SK-N-SH (cell line): ENCODE measurements around the gene FAM107B. TPM values are rescaled to one million over a fixed set of nuclear protein-coding genes. Genes with fewer than 3 reads are reported as not detected.

ENCODE experiments used
- CTCF ChIA-PET: fragments of 300-600, 350-600 bp; formaldehyde crosslinking; extraction: SDS; loops from one replicate; lab custom pipeline; 2021; lab: Yijun Ruan, JAX
- POLR2A ChIA-PET: fragments of 350-600 bp; sonication (Branson Sonifier 250); formaldehyde crosslinking; extraction: SDS; loops from one replicate; lab custom pipeline; 2020; ENCODE audit warnings: antibody characterized with exemption, inconsistent platforms; lab: Yijun Ruan, JAX
- DNase-seq: peaks from one replicate; pipeline ENCODE4 v3.0.0; 2012
- H2AFZ ChIP-seq: fragments of 200-600 bp; sonication (generic); 2 replicates; pipeline ENCODE4 v1.8.1; 2016; ENCODE audit warnings: antibody characterized with exemption, mild to moderate bottlenecking, low read depth
- H3F3A ChIP-seq: fragments of 200-600 bp; sonication (generic); replicated peaks from 2 replicates; pipeline ENCODE3; 2016; ENCODE audit warnings: antibody characterized with exemption, mild to moderate bottlenecking; ENCODE audit not compliant: insufficient read depth
- H3K27ac ChIP-seq, 2 experiments: fragments of 200-500 bp in 1 of 2; fragments of 200-600 bp in 1 of 2; sonication (Bioruptor generic) in 1 of 2; sonication (generic), shearing (Covaris generic) in 1 of 2; 2 replicates each; pipeline versions ENCODE4 v1.5.1 to v1.6.1; 2014 to 2016; ENCODE audit warnings: low read depth in 2 of 2, inconsistent platforms in 1 of 2, low read length in 1 of 2, mild to moderate bottlenecking in 1 of 2, mixed read lengths in 1 of 2
- H3K27me3 ChIP-seq: fragments of 200-600 bp; sonication (generic), shearing (Covaris generic); 2 replicates; pipeline ENCODE4 v1.6.1; 2016; ENCODE audit warnings: mixed run types; ENCODE audit not compliant: insufficient read depth
- H3K36me3 ChIP-seq, 2 experiments: fragments of 200-500 bp in 1 of 2; fragments of 200-600 bp in 1 of 2; sonication (Bioruptor generic) in 1 of 2; sonication (generic) in 1 of 2; replicated peaks in 1 of 2; 2 replicates each; pipeline versions ENCODE3 to v1.5.1; 2014 to 2016; ENCODE audit warnings: low read length in 1 of 2, mild to moderate bottlenecking in 1 of 2; ENCODE audit not compliant: insufficient read depth in 2 of 2, control insufficient read depth in 1 of 2
- H3K4me1 ChIP-seq, 2 experiments: fragments of 200-500 bp in 1 of 2; fragments of 200-600 bp in 1 of 2; sonication (Bioruptor generic) in 1 of 2; sonication (generic), shearing (Covaris generic) in 1 of 2; 2 replicates each; pipeline versions ENCODE4 v1.5.1 to v1.6.1; 2014 to 2016; ENCODE audit warnings: low read depth in 1 of 2, low read length in 1 of 2, mixed run types in 1 of 2; ENCODE audit not compliant: insufficient read depth in 2 of 2, control insufficient read depth in 1 of 2
- H3K4me2 ChIP-seq: fragments of 200-600 bp; sonication (generic), shearing (Covaris generic); 2 replicates; pipeline ENCODE4 v1.6.1; 2017; ENCODE audit warnings: mixed run types
- H3K4me3 ChIP-seq, 2 experiments: fragments of 200-500 bp in 1 of 2; fragments of 200-600 bp in 1 of 2; sonication (Bioruptor generic) in 1 of 2; sonication (generic), shearing (Covaris generic) in 1 of 2; 2 replicates each; pipeline versions ENCODE4 v1.5.1 to v1.8.1; 2014 to 2016; ENCODE audit warnings: low read depth in 2 of 2, inconsistent platforms in 1 of 2, low read length in 1 of 2, mild to moderate bottlenecking in 1 of 2, mixed read lengths in 1 of 2, moderate library complexity in 1 of 2
- H3K79me2 ChIP-seq: fragments of 200-600 bp; sonication (generic); 2 replicates; pipeline ENCODE4 v1.8.1; 2017; ENCODE audit warnings: mild to moderate bottlenecking; ENCODE audit not compliant: insufficient read depth
- H3K9ac ChIP-seq: fragments of 200-600 bp; sonication (generic); 2 replicates; pipeline ENCODE4 v1.6.1; 2017; ENCODE audit warnings: mixed run types
- H3K9me2 ChIP-seq: fragments of 200-600 bp; sonication (generic); 2 replicates; pipeline ENCODE4 v1.6.1; 2017; ENCODE audit warnings: mixed run types
- H3K9me3 ChIP-seq: fragments of 200-600 bp; sonication (generic); 2 replicates; pipeline ENCODE4 v1.6.1; 2017; ENCODE audit warnings: mixed run types, mild to moderate bottlenecking, moderate library complexity
- H4K20me1 ChIP-seq: fragments of 200-600 bp; sonication (generic); 2 replicates; pipeline ENCODE4 v1.6.1; 2017; ENCODE audit warnings: mild to moderate bottlenecking, mixed run types; ENCODE audit not compliant: insufficient read depth
- CHD2 ChIP-seq: fragments of 150-350 bp; IDR thresholded peaks from 2 replicates; pipeline ENCODE4 v1.6.1; 2018; ENCODE audit warnings: low read length; ENCODE audit not compliant: partially characterized antibody
- ELF1 ChIP-seq: IDR thresholded peaks from 2 replicates; pipeline ENCODE4 v1.4.0; 2012
- EP300 ChIP-seq, 2 experiments: IDR thresholded peaks; 2 replicates each; pipeline versions ENCODE4 v1.4.0 to v1.6.1; 2012; ENCODE audit warnings: borderline replicate concordance in 1 of 2, low read depth in 1 of 2, low read length in 1 of 2
- EZH2phosphoT487 ChIP-seq: fragments of 200-600 bp; sonication (generic); IDR thresholded peaks from 2 replicates; pipeline ENCODE4 v1.6.1; 2017; ENCODE audit warnings: low read depth, mixed run types, mild to moderate bottlenecking, antibody characterized with exemption, moderate library complexity, borderline replicate concordance
- FOSL2 ChIP-seq: IDR thresholded peaks from 2 replicates; pipeline ENCODE4 v1.4.0; 2012; ENCODE audit warnings: low read depth, mild to moderate bottlenecking, moderate library complexity, borderline replicate concordance
- FOXM1 ChIP-seq: IDR thresholded peaks from 2 replicates; pipeline ENCODE4 v1.4.0; 2012; ENCODE audit warnings: low read depth, mild to moderate bottlenecking
- GATA2 ChIP-seq: sonication (generic); formaldehyde crosslinking; IDR thresholded peaks from 2 replicates; pipeline ENCODE4 v1.5.0; 2020; ENCODE audit warnings: mild to moderate bottlenecking, missing genetic modification reagents
- NRF1 ChIP-seq: IDR thresholded peaks from 2 replicates; pipeline ENCODE4 v1.6.1; 2012; ENCODE audit warnings: low read depth, mild to moderate bottlenecking, low read length
- POLR2AphosphoS5 ChIP-seq: IDR thresholded peaks from 2 replicates; pipeline ENCODE4 v1.6.1; 2012; ENCODE audit warnings: low read depth, low read length
- RFX5 ChIP-seq: IDR thresholded peaks from 2 replicates; pipeline ENCODE4 v1.6.1; 2012; ENCODE audit warnings: mild to moderate bottlenecking, improper control_type of control experiment, low read length
- SIN3A ChIP-seq: IDR thresholded peaks from 2 replicates; pipeline ENCODE4 v1.6.1; 2012; ENCODE audit warnings: low read depth, mild to moderate bottlenecking, low read length, moderate library complexity, borderline replicate concordance
- TAF1 ChIP-seq: IDR thresholded peaks from 2 replicates; pipeline ENCODE4 v1.6.1; 2012; ENCODE audit warnings: low read depth, mild to moderate bottlenecking, low read length, moderate library complexity, borderline replicate concordance
- TCF12 ChIP-seq: IDR thresholded peaks from 2 replicates; pipeline ENCODE4 v1.4.0; 2012
- TEAD4 ChIP-seq: IDR thresholded peaks from 2 replicates; pipeline ENCODE4 v1.4.0; 2012; ENCODE audit warnings: mild to moderate bottlenecking, borderline replicate concordance; ENCODE audit not compliant: insufficient read depth
- USF2 ChIP-seq: fragments of 150-350 bp; IDR thresholded peaks from 2 replicates; pipeline ENCODE4 v1.6.1; 2017; ENCODE audit warnings: antibody characterized with exemption, low read length, low read depth, borderline replicate concordance
- YY1 ChIP-seq: IDR thresholded peaks from 2 replicates; pipeline ENCODE4 v1.4.0; 2012; ENCODE audit warnings: low read depth, mild to moderate bottlenecking
- WGBS: methylation state at CpG from one replicate; pipeline ENCODE4 v1.1.6; 2017; ENCODE audit warnings: low lambda C conversion rate; 5-methylcytosine and 5-hydroxymethylcytosine counted together
- polyA plus RNA-seq, 3 experiments: library from polyadenylated mRNA; depleted of rRNA; stranded (reverse); fragments of >200 nt; gene quantifications; 2 replicates each; pipeline ENCODE4 v1.2.3, GENCODE V29; 2012
- TF ChIP-seq, protein P1 (sequence below): IDR thresholded peaks from 2 replicates; pipeline ENCODE4 v1.4.0; 2012; ENCODE audit warnings: low read depth, borderline replicate concordance
- TF ChIP-seq, protein P2 (sequence below): IDR thresholded peaks from 2 replicates; pipeline ENCODE4 v1.4.0; 2012; ENCODE audit warnings: low read depth, borderline replicate concordance
- TF ChIP-seq, protein P3 (sequence below): IDR thresholded peaks from 2 replicates; pipeline ENCODE4; 2012
- TF ChIP-seq, protein P4 (sequence below): fragments of 150-350 bp; IDR thresholded peaks from 2 replicates; pipeline ENCODE4 v1.6.1; 2016; ENCODE audit warnings: mild to moderate bottlenecking, low read depth, low read length

The FAM107B gene
- polyA plus RNA-seq, 1 of the 3 experiments (the other 2 are of a cell fraction), result 1.0 TPM

DNA sequence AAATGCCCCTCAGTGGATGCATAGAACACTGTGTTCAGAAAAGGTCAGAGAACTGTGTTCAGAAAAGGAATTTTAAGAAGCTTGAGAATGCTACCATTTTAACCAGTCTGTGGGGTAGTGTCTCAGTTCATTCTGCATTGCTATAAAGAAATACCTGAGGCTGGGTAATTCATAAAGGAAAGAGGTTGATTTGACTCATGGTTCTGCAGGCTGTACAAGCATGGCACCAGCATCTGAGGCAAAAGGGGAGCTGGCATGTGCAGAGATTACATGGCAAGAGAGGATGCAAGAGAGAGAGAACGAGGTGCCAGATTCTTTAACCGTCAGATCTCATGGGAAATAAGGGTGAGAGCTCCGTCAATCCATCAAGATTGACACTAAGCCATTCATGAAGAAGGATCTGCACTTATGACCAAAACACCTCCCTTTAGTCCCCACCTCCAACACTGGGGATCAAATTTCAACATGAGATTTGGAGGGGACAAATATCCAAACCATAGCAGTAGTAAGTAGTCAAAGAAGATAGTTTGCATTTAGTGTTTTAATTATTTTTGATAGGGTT is 119.8 kb downstream of the FAM107B start:
- no peaks in the 10 kb centered on the region for H3K27me3 ChIP-seq
- no peak overlapping the region for H3K4me2 ChIP-seq
- no peak for TF ChIP-seq POLR2AphosphoS5
- TF ChIP-seq, protein P1, sequence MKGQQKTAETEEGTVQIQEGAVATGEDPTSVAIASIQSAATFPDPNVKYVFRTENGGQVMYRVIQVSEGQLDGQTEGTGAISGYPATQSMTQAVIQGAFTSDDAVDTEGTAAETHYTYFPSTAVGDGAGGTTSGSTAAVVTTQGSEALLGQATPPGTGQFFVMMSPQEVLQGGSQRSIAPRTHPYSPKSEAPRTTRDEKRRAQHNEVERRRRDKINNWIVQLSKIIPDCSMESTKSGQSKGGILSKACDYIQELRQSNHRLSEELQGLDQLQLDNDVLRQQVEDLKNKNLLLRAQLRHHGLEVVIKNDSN, result no peak
- CTCF ChIA-PET, result interaction anchor here (1.2 kb wide), 1 partner anchor 58 kb away, joined by 3 read pairs; no protein-coding TSS in a partner anchor
- no peak overlapping the region for H3K4me3 ChIP-seq
- no peaks in the 10 kb centered on the region for H4K20me1 ChIP-seq
- no peak for DNase-seq
- no peak overlapping the region for H3K27ac ChIP-seq
- H3K79me2 ChIP-seq, result no peaks in the 10 kb centered on the region
- no peak overlapping the region for H3K9ac ChIP-seq
- no peaks in the 10 kb centered on the region for H3K36me3 ChIP-seq
- 64% methylated on average over 3 of the region's 3 CpGs for WGBS
- H3F3A ChIP-seq, result no peaks in the 10 kb centered on the region
- POLR2A ChIA-PET, result no interaction called here
- no peaks in the 10 kb centered on the region for H3K9me3 ChIP-seq
- no peak overlapping the region for H2AFZ ChIP-seq
- peaks cover 8 to 27% of the 10 kb centered on the region in 2 experiments; a peak in 3 of 4 replicates for H3K4me1 ChIP-seq
- no peaks in the 10 kb centered on the region for H3K9me2 ChIP-seq

GRCh38 chr10:14653271-14654161 is 121.2 kb downstream of the FAM107B start:
- peaks cover 12 to 33% of the 10 kb centered on the region in 2 experiments; a peak in 3 of 4 replicates for H3K4me1 ChIP-seq
- H3K79me2 ChIP-seq, result no peaks in the 10 kb centered on the region
- no peak overlapping the region for H2AFZ ChIP-seq
- H3F3A ChIP-seq, result no peaks in the 10 kb centered on the region
- H3K9me2 ChIP-seq, result no peaks in the 10 kb centered on the region
- H3K9ac ChIP-seq, result no peak overlapping the region
- ChIA-PET CTCF (interaction anchor here (1.1 to 4.0 kb wide), 4 partner anchors 10 to 116 kb away, joined by 3 to 16 read pairs (median 3); no protein-coding TSS in a partner anchor), POLR2A (interaction anchor here (0.5 to 1.2 kb wide), 3 partner anchors 58 to 1618 kb away, joined by 3 read pairs; partner anchors contain the start of genes CDNF, HSPA14 and MSANTD7)
- 14% methylated on average over 8 of the region's 8 CpGs for WGBS
- H3K27ac ChIP-seq, result peak overlapping the region in 1 of 2 experiments; percentile 90; a peak in 2 of 4 replicates
- H3K4me2 ChIP-seq, result no peak overlapping the region
- H4K20me1 ChIP-seq, result no peaks in the 10 kb centered on the region
- H3K9me3 ChIP-seq, result no peaks in the 10 kb centered on the region
- H3K27me3 ChIP-seq, result no peaks in the 10 kb centered on the region
- peak; percentile 42 for DNase-seq
- no peak overlapping the region for H3K4me3 ChIP-seq
- H3K36me3 ChIP-seq, result no peaks in the 10 kb centered on the region
- no peak for TF ChIP-seq RFX5
- peak; percentile 81 for TF ChIP-seq CHD2
- TF ChIP-seq NRF1, result no peak
- TF ChIP-seq SIN3A, result no peak
- no peak for TF ChIP-seq FOXM1
- no peak for TF ChIP-seq ELF1
- TF ChIP-seq EP300 (IDR thresholded peaks at IDR 0.05; ENCODE audit: borderline replicate concordance in 1 of 2, low read depth in 1 of 2, low read length in 1 of 2), result peak in 1 of 2 experiments; percentile 88; a peak in 2 of 4 replicates
- no peak for TF ChIP-seq YY1
- no peak for TF ChIP-seq FOSL2
- TF ChIP-seq TCF12, result peak; percentile 44; the same call in 1 of the 2 replicates
- TF ChIP-seq TAF1, result no peak
- TF ChIP-seq TEAD4, result no peak
- peak; percentile 92 for TF ChIP-seq GATA2 (CRISPR knock-in tag)
- TF ChIP-seq, protein P2, sequence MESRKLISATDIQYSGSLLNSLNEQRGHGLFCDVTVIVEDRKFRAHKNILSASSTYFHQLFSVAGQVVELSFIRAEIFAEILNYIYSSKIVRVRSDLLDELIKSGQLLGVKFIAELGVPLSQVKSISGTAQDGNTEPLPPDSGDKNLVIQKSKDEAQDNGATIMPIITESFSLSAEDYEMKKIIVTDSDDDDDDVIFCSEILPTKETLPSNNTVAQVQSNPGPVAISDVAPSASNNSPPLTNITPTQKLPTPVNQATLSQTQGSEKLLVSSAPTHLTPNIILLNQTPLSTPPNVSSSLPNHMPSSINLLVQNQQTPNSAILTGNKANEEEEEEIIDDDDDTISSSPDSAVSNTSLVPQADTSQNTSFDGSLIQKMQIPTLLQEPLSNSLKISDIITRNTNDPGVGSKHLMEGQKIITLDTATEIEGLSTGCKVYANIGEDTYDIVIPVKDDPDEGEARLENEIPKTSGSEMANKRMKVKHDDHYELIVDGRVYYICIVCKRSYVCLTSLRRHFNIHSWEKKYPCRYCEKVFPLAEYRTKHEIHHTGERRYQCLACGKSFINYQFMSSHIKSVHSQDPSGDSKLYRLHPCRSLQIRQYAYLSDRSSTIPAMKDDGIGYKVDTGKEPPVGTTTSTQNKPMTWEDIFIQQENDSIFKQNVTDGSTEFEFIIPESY, result no peak
- TF ChIP-seq, protein P3, sequence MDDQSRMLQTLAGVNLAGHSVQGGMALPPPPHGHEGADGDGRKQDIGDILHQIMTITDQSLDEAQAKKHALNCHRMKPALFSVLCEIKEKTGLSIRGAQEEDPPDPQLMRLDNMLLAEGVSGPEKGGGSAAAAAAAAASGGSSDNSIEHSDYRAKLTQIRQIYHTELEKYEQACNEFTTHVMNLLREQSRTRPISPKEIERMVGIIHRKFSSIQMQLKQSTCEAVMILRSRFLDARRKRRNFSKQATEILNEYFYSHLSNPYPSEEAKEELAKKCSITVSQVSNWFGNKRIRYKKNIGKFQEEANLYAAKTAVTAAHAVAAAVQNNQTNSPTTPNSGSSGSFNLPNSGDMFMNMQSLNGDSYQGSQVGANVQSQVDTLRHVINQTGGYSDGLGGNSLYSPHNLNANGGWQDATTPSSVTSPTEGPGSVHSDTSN, result no peak
- TF ChIP-seq, protein P4, sequence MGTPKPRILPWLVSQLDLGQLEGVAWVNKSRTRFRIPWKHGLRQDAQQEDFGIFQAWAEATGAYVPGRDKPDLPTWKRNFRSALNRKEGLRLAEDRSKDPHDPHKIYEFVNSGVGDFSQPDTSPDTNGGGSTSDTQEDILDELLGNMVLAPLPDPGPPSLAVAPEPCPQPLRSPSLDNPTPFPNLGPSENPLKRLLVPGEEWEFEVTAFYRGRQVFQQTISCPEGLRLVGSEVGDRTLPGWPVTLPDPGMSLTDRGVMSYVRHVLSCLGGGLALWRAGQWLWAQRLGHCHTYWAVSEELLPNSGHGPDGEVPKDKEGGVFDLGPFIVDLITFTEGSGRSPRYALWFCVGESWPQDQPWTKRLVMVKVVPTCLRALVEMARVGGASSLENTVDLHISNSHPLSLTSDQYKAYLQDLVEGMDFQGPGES, result no peak
- no peak for TF ChIP-seq USF2
- no peak for TF ChIP-seq EZH2phosphoT487
